Bronchial epithelial cell (primary cell): ENCODE results near the gene TMEM178B. TPM values are rescaled to one million over a fixed set of nuclear protein-coding genes. Genes with fewer than 3 reads are reported as not detected.

Source experiments
- DNase-seq: peaks from one replicate; pipeline ENCODE4 v3.0.0-alpha.2; 2010; ENCODE audit warnings: low read depth
- FAIRE-seq: peaks from 2 replicates; lab custom pipeline; 2011; peaks lifted over from hg19 to GRCh38; lab: Jason Lieb, UNC
- H3K27me3 ChIP-seq: 2 replicates; pipeline ENCODE4 v1.5.1; 2011; ENCODE audit warnings: low read length; ENCODE audit not compliant: control insufficient read depth, insufficient read depth
- H3K36me3 ChIP-seq: 2 replicates; pipeline ENCODE4 v1.5.1; 2011; ENCODE audit warnings: low read length; ENCODE audit not compliant: control insufficient read depth, insufficient read depth
- H3K4me3 ChIP-seq: 2 replicates; pipeline ENCODE4 v1.5.1; 2011; ENCODE audit warnings: mild to moderate bottlenecking, low read depth, low read length, control low read depth
- total RNA-seq: library from RNA; depleted of rRNA; stranded (reverse); fragments of >200 nt; gene quantifications from 2 replicates; pipeline ENCODE4 v1.2.1, GENCODE V29; 2014
- TF ChIP-seq, protein P1 (sequence below): IDR thresholded peaks from 2 replicates; pipeline ENCODE4 v1.5.1; 2011; ENCODE audit warnings: mild to moderate bottlenecking, moderate library complexity, low read length, control low read depth, inconsistent platforms; ENCODE audit not compliant: insufficient read depth, severe bottlenecking

Gene TMEM178B
- total RNA-seq, 1 donor from 2014 or later, result under 0.01 TPM

DNA sequence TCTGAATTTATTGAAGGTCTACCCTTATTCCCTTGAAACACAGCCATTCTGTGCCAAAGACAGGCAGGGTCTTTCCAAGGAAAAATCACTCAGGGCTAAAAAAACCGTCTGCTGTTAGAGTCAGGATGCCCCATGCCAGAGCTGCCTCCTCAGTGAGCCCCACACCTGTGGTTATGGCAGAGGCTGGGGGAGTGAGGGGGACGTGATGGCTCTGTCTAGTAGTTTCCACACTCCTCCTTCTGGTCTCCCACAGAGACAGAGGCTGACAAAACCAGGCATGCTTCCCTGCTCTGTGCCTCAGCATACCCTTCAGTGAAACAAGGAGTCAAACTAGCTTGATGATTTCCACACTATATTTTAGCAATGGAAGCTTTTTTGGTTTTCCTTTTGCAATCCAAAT is 365.3 kb downstream of the TMEM178B start:
- TF ChIP-seq, protein P1, sequence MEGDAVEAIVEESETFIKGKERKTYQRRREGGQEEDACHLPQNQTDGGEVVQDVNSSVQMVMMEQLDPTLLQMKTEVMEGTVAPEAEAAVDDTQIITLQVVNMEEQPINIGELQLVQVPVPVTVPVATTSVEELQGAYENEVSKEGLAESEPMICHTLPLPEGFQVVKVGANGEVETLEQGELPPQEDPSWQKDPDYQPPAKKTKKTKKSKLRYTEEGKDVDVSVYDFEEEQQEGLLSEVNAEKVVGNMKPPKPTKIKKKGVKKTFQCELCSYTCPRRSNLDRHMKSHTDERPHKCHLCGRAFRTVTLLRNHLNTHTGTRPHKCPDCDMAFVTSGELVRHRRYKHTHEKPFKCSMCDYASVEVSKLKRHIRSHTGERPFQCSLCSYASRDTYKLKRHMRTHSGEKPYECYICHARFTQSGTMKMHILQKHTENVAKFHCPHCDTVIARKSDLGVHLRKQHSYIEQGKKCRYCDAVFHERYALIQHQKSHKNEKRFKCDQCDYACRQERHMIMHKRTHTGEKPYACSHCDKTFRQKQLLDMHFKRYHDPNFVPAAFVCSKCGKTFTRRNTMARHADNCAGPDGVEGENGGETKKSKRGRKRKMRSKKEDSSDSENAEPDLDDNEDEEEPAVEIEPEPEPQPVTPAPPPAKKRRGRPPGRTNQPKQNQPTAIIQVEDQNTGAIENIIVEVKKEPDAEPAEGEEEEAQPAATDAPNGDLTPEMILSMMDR, result no peak
- no peak for DNase-seq
- no peak overlapping the region for H3K4me3 ChIP-seq
- H3K36me3 ChIP-seq, result no peaks in the 10 kb centered on the region
- no peak for FAIRE-seq
- H3K27me3 ChIP-seq, result no peaks in the 10 kb centered on the region

DNA sequence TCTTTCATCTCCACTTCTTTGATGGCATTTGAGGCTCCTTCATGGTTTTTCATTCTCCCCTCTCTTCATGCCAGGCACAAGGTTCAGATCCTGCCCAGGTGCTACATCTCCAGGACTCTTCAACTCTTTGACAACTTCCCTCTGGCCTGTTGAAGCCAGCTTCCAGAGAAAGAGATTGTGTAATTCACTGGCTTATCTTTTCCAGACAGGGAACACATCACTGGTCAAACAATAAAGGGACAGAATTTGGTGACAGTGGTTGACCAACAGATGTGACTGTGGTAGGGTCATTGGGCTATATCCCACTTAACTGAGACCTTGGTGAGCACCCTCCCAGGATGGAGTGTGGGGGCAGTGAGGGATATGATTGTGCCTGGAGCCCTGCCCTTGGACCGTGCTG is 365.9 kb downstream of the TMEM178B start:
- H3K36me3 ChIP-seq, result no peaks in the 10 kb centered on the region
- H3K4me3 ChIP-seq, result no peak overlapping the region
- DNase-seq (no peak), FAIRE-seq (no peak)
- TF ChIP-seq, protein P1, result no peak
- H3K27me3 ChIP-seq, result no peaks in the 10 kb centered on the region

DNA sequence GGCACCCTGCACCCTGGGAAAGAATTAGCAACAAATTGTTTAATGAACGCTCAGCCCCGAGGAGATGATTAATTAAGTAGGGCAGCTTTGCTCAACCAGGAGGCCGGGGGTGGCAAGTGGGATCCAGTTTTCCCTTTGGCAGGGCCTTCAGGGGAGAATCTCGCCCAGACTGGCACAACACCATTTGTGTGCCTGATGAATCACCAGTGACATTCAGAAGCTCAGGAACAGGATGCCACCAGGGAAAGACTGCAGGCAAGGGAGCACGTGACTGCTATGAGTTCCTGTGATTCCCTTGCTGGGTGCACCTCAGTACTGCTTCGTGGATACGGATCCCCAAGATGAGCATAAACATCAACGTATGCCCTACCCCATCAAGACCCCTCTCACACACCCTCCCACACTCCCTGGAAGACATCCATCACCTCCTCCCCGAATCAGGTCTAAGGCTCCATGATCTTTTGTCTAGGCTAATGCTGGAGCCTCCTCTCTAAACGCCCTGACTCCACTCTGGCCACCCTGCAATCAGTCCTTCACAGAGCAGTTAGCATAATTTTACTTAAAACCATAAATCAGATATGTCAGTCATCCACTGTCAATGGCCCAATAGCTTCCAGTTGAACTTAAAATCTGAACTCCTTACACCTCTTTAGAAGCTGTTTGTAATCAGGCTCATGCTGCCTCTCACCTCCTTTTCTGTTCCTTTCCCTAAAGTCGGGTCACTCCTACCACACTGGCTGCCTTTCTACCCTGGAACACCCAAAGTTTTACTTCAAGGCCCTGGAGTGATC is 368.2 kb downstream of the TMEM178B start:
- TF ChIP-seq, protein P1, result no peak
- DNase-seq (peak; percentile 51), FAIRE-seq (no peak)
- no peak overlapping the region for H3K4me3 ChIP-seq
- H3K36me3 ChIP-seq, result no peaks in the 10 kb centered on the region
- no peaks in the 10 kb centered on the region for H3K27me3 ChIP-seq

DNA sequence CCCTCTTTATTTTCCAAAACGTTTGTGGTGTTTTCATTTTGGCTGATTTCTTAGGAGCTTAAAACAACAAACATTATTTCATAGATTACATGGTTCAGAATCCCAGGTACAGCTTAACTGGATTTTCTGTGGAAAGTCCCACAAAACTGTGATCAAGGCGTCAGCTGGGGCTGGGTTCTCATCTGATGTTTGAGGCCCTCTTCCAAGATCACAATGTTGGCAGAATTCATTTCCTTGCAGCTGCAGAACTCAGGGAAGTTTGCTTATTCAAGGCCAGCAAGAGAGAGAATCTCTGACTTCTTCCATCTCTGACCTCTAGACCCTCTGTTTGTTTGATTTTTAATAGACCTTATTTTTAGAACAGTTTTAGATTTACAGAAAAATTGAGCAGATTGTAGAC is 368.9 kb downstream of the TMEM178B start:
- H3K27me3 ChIP-seq, result no peaks in the 10 kb centered on the region
- FAIRE-seq (no peak), DNase-seq (no peak)
- no peaks in the 10 kb centered on the region for H3K36me3 ChIP-seq
- TF ChIP-seq, protein P1, result no peak
- no peak overlapping the region for H3K4me3 ChIP-seq

DNA sequence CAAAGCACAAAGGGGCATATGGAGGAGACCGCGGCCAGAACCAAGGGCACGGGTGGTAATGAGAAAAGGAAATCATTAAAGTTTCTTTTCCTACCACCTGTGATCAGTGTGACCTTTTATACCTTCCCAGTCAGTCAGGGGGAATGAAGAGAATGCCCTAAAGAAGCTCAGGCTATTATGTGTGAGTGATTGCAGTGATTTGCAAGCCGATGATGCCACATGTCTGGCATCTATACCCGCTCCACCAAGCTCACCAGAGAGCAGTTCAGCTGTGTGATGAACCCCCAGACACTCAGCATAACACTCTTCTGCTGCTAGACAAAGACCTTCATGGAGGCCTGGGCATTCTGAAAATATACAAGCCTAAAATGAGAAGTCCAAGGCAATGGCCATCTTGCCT is 371.1 kb downstream of the TMEM178B start:
- Histone ChIP-seq H3K36me3 (no peaks in the 10 kb centered on the region), H3K27me3 (no peaks in the 10 kb centered on the region), H3K4me3 (no peak overlapping the region)
- FAIRE-seq, result no peak
- DNase-seq, result no peak
- TF ChIP-seq, protein P1, result no peak
